ENCODE data around the gene SUMO1. TPM values are rescaled to one million over a fixed set of nuclear protein-coding genes. Genes with fewer than 3 reads are reported as not detected.

The SUMO1 gene
- total and polyA plus RNA-seq, 2 of the 8 experiments (the other 6 are each of a cell fraction or from before 2014, with no cell fraction given): 108 to 238 TPM

GRCh38 chr2:202164411-202164810 is 74.0 kb downstream of the SUMO1 start:
- POLR2A ChIA-PET (ENCODE audit: partially characterized antibody): interaction anchor here (0.7 to 1.0 kb wide), 2 partner anchors 11 to 139 kb away, joined by 3 read pairs; no protein-coding TSS in a partner anchor
- H3K9ac ChIP-seq (replicated peaks in 1 of 4; ENCODE audit: extremely low read depth in 1 of 4, low read depth in 3 of 4, low read length in 3 of 4): no peak overlapping the region

More at GRCh38 chr2:202164411-202164810, 74.0 kb downstream of the SUMO1 start:
- Histone ChIP-seq H2AFZ (ENCODE audit: low read length) (no peak overlapping the region), H3K79me1 (ENCODE audit: low read depth, low read length) (no peaks in the 10 kb centered on the region), H3K14ac (ENCODE audit: insufficient read length) (no peak overlapping the region), H3K27ac (ENCODE audit: low read depth, low read length) (no peak overlapping the region), H2BK12ac (ENCODE audit: low read depth, low read length) (no peak overlapping the region), H3K27me3 (replicated peaks in 1 of 4; ENCODE audit: control insufficient read depth in 3 of 4, extremely low read depth in 1 of 4, insufficient read depth in 3 of 4, low read length in 3 of 4) (0 out of 7 replicates have a peak, but pooled peaks cover 0 to 1% (median 0%) of the 10 kb centered on the region in 4 experiments), H3K18ac (ENCODE audit: extremely low read depth, low read length) (no peak overlapping the region), H2BK120ac (replicated peaks; ENCODE audit: low read depth, low read length) (no peak overlapping the region), H2AK5ac (ENCODE audit: low read depth, low read length) (no peak overlapping the region), H2BK15ac (ENCODE audit: low read length) (no peak overlapping the region), H2BK20ac (ENCODE audit: low read length) (0 out of 2 replicates have a peak overlapping the region, but pooled peaks have one; percentile 25), H3K36me3 (ENCODE audit: control insufficient read depth in 2 of 4, insufficient read depth in 4 of 4, low read length in 3 of 4) (no peaks in the 10 kb centered on the region), H3K4me3 (ENCODE audit: extremely low read depth in 1 of 4, insufficient read depth in 2 of 4, low read depth in 3 of 4, low read length in 4 of 4) (no peak overlapping the region), H4K5ac (ENCODE audit: insufficient read length, low read depth, low read length) (no peak overlapping the region), H4K8ac (ENCODE audit: extremely low read depth, insufficient read depth, low read length) (no peak overlapping the region), H3K4ac (replicated peaks; ENCODE audit: insufficient read length, low read depth, low read length) (no peak overlapping the region), H3K4me2 (ENCODE audit: insufficient read depth in 1 of 2, low read depth in 2 of 2, low read length in 2 of 2) (no peak overlapping the region), H4K20me1 (replicated peaks in 1 of 2; ENCODE audit: control insufficient read depth in 1 of 2, insufficient read depth in 2 of 2, low read length in 2 of 2) (no peaks in the 10 kb centered on the region), H3K9me3 (ENCODE audit: insufficient read depth in 2 of 2, low read depth in 1 of 2, low read length in 1 of 2) (no peaks in the 10 kb centered on the region), H3K56ac (replicated peaks; ENCODE audit: insufficient read length, low read depth, low read length) (no peak overlapping the region), H3K23ac (ENCODE audit: insufficient read length) (no peak overlapping the region), H3K79me2 (ENCODE audit: control insufficient read depth in 1 of 2, insufficient read depth in 2 of 2, low read length in 2 of 2) (no peaks in the 10 kb centered on the region), H3K23me2 (ENCODE audit: low read depth, low read length) (no peaks in the 10 kb centered on the region), H4K91ac (replicated peaks; ENCODE audit: insufficient read length, low read length) (no peak overlapping the region), H3K4me1 (replicated peaks in 1 of 4; ENCODE audit: control insufficient read depth in 3 of 4, insufficient read depth in 4 of 4, low read length in 3 of 4) (no peaks in the 10 kb centered on the region), H2BK5ac (ENCODE audit: low read depth, low read length) (no peak overlapping the region)
- TF ChIP-seq FOSL1 (IDR thresholded peaks at IDR 0.05; ENCODE audit: insufficient read depth, low read depth, low read length) (no peak), CBX5 (IDR thresholded peaks at IDR 0.05; ENCODE audit: low read depth, low read length) (no peak), ATF2 (IDR thresholded peaks at IDR 0.05; ENCODE audit: low read length) (no peak), MAFK (IDR thresholded peaks at IDR 0.05; ENCODE audit: low read depth, low read length) (no peak), TBP (IDR thresholded peaks at IDR 0.05; ENCODE audit: low read depth, low read length) (no peak), NANOG (IDR thresholded peaks at IDR 0.05; ENCODE audit: insufficient read depth, low read depth, low read length, poor library complexity, severe bottlenecking) (no peak), TCF12 (IDR thresholded peaks at IDR 0.05; ENCODE audit: low read depth, low read length) (no peak), BCL11A (IDR thresholded peaks at IDR 0.05; ENCODE audit: low read depth in 2 of 2, low read length in 2 of 2) (no peak)
- 80% methylated on average over 3 of the region's 3 CpGs; no CpG with 5 or more reads in 1 of the 2 experiments for WGBS, 2 experiments (ENCODE audit: extremely low coverage in 1 of 2, insufficient coverage in 1 of 2, insufficient read length in 1 of 2, insufficient replicate concordance in 2 of 2, low coverage in 1 of 2, low lambda C conversion rate in 2 of 2, missing lambda C conversion rate in 1 of 2)
- DNase-seq (ENCODE audit: low read depth in 1 of 2, low spot score in 2 of 2) (no peak), FAIRE-seq (no peak)
- CTCF ChIA-PET (ENCODE audit: partially characterized antibody): interaction anchor here (0.6 to 2.7 kb wide), 10 partner anchors 9 to 343 kb away, joined by 3 to 12 read pairs (median 3); no protein-coding TSS in a partner anchor
